Stimulated activated CD4-positive, alpha-beta T cell treated with anti-CD3 and anti-CD28 coated beads, Interleukin-15, amount 100 ng/mL, for 1 hour (primary cell): ENCODE results near the gene HHLA2.
"Not testable (repeated sequence)": the region's sequence is repeated elsewhere in the genome, so short reads cannot be mapped to it uniquely, and the experiment has no call there.

Source experiments
- DNase-seq, 2 donors: peaks; one replicate each; pipeline ENCODE4 v3.0.0-alpha.2; 2020; ENCODE audit warnings: low read depth in 1 of 2, low spot score in 1 of 2

The HHLA2 gene

GRCh38 chr3:108341911-108342310 lies 45.6 kb downstream of the HHLA2 start:
- DNase-seq, result no peak

- no peak for DNase-seq
Observed at GRCh38 chr3:108342837-108343486, 46.6 kb downstream of the HHLA2 start.

- DNase-seq, result no peak
Observed at GRCh38 chr3:108343491-108343890, 47.1 kb downstream of the HHLA2 start.

- no peak for DNase-seq
Observed at GRCh38 chr3:108345492-108346205, 49.3 kb downstream of the HHLA2 start.

- no peak for DNase-seq
Observed at GRCh38 chr3:108346301-108347227, 50.2 kb downstream of the HHLA2 start.

- DNase-seq, result no peak
Observed at GRCh38 chr3:108352176-108352575, 55.8 kb downstream of the HHLA2 start.

GRCh38 chr3:108354562-108354961 lies 58.2 kb downstream of the HHLA2 start:
- no peak for DNase-seq

GRCh38 chr3:108357042-108357441 lies 60.7 kb downstream of the HHLA2 start:
- no peak for DNase-seq

- DNase-seq, result no peak
Observed at GRCh38 chr3:108359011-108359410, 62.7 kb downstream of the HHLA2 start.

- no peak for DNase-seq
Observed at GRCh38 chr3:108376026-108376425, 79.7 kb downstream of the HHLA2 start.

GRCh38 chr3:108377384-108377783 lies 81.0 kb downstream of the HHLA2 start:
- no peak for DNase-seq

GRCh38 chr3:108378153-108378951 lies 82.0 kb downstream of the HHLA2 start:
- no peak for DNase-seq

GRCh38 chr3:108378952-108379342 lies 82.6 kb downstream of the HHLA2 start:
- not testable (repeated sequence) for DNase-seq

GRCh38 chr3:108380128-108380795 lies 83.9 kb downstream of the HHLA2 start:
- no peak for DNase-seq

- DNase-seq, result no peak
Observed at GRCh38 chr3:108381529-108382140, 85.3 kb downstream of the HHLA2 start.

GRCh38 chr3:108383306-108383705 lies 87.0 kb downstream of the HHLA2 start:
- DNase-seq, result no peak

- DNase-seq, result no peak
Observed at GRCh38 chr3:108387063-108387462, 90.7 kb downstream of the HHLA2 start.

GRCh38 chr3:108388136-108389132 lies 92.1 kb downstream of the HHLA2 start:
- DNase-seq, result no peak

- DNase-seq, result no peak
Observed at GRCh38 chr3:108389372-108389771, 93.0 kb downstream of the HHLA2 start.
